ENCODE data around the gene GH1. TPM values are rescaled to one million over a fixed set of nuclear protein-coding genes. Genes with fewer than 3 reads are reported as not detected.
A peak's percentile ranks its signal among the peaks of the same experiment; 100 is the strongest.

GH1 gene
- total and polyA plus RNA-seq, 2 of the 13 experiments (the other 11 are each of a cell fraction or from before 2014, with no cell fraction given): not detected

- Histone ChIP-seq H3K27me3 (ENCODE audit: control insufficient read depth in 1 of 2, insufficient read depth in 2 of 2, low read length in 2 of 2) (peaks cover 0 to 33% of the 10 kb centered on the region in 2 experiments; a peak in 3 of 5 replicates), H3K36me3 (replicated peaks in 1 of 2; ENCODE audit: control insufficient read depth in 1 of 2, insufficient read depth in 2 of 2, low read length in 2 of 2) (no peaks in the 10 kb centered on the region), H3K4me1 (ENCODE audit: insufficient read depth, low read length) (peaks cover 17% of the 10 kb centered on the region), H3K9ac (ENCODE audit: insufficient read depth, low read depth, low read length) (no peak overlapping the region), H3K4me3 (replicated peaks in 1 of 3; ENCODE audit: insufficient read depth in 1 of 3, low read depth in 2 of 3, low read length in 3 of 3) (no peak overlapping the region), H3K27ac (ENCODE audit: extremely low read length, insufficient read depth, low read length) (no peak overlapping the region), H2AFZ (ENCODE audit: low read length) (no peak overlapping the region), H3K79me2 (ENCODE audit: insufficient read depth, low read length) (no peaks in the 10 kb centered on the region), H4K20me1 (ENCODE audit: insufficient read depth, low read length) (no peaks in the 10 kb centered on the region), H3K4me2 (ENCODE audit: low read depth, low read length) (no peak overlapping the region), H3K9me3 (ENCODE audit: low read length) (no peaks in the 10 kb centered on the region)
- ATAC-seq (no peak), DNase-seq (ENCODE audit: low spot score) (no peak), FAIRE-seq (no peak)
- TF ChIP-seq NFE2L2 (IDR thresholded peaks at IDR 0.05; ENCODE audit: low read length): peak; percentile 42; the same call in 1 of the 2 replicates
- no peak for TF ChIP-seq ZNF724P (CRISPR knock-in tag; IDR thresholded peaks at IDR 0.05; ENCODE audit: borderline replicate concordance)
- TF ChIP-seq ZNF629 (CRISPR knock-in tag; conservative IDR thresholded peaks at IDR 0.05): peak; percentile 37; the same call in 1 of the 2 replicates
- 51% methylated on average over 13 of the region's 21 CpGs for WGBS (ENCODE audit: low lambda C conversion rate)
- POLR2A ChIA-PET: no interaction called here
- intact Hi-C loops (cut with micrococcal nuclease; ENCODE audit: unreplicated experiment): no loop called here
- CTCF ChIA-PET (ENCODE audit: low intra/inter-chr PET ratio, low total read pairs): no interaction called here
- in situ Hi-C loops (cut with HindIII; ENCODE audit: extremely low pct_ligation_motif_present, low pct_unique_long_range_greater_than_20kb): no loop called here
- no TSS peak for BruUV-seq (replicated peaks)
These were observed 23.8 kb upstream of the GH1 start for GRCh38 chr17:63942309-63942985.

GRCh38 chr17:63941751-63942150, 23.1 kb upstream of the GH1 start:
- intact Hi-C loops (cut with micrococcal nuclease; ENCODE audit: unreplicated experiment) (no loop called here), in situ Hi-C loops (cut with HindIII; ENCODE audit: extremely low pct_ligation_motif_present, low pct_unique_long_range_greater_than_20kb) (no loop called here)
- WGBS (ENCODE audit: low lambda C conversion rate): 56% methylated on average over 23 of the region's 23 CpGs
- no peak for DNase-seq (ENCODE audit: low spot score)
- ATAC-seq: no peak
- ChIA-PET CTCF (ENCODE audit: low intra/inter-chr PET ratio, low total read pairs) (no interaction called here), POLR2A (no interaction called here)
- Histone ChIP-seq H3K79me2 (ENCODE audit: insufficient read depth, low read length) (no peaks in the 10 kb centered on the region), H3K9ac (ENCODE audit: insufficient read depth, low read depth, low read length) (no peak overlapping the region), H3K4me2 (ENCODE audit: low read depth, low read length) (no peak overlapping the region), H3K9me3 (ENCODE audit: low read length) (no peaks in the 10 kb centered on the region), H3K27me3 (ENCODE audit: control insufficient read depth in 1 of 2, insufficient read depth in 2 of 2, low read length in 2 of 2) (peaks cover 0 to 38% of the 10 kb centered on the region in 2 experiments; a peak in 3 of 5 replicates), H3K4me3 (replicated peaks in 1 of 3; ENCODE audit: insufficient read depth in 1 of 3, low read depth in 2 of 3, low read length in 3 of 3) (no peak overlapping the region), H3K36me3 (replicated peaks in 1 of 2; ENCODE audit: control insufficient read depth in 1 of 2, insufficient read depth in 2 of 2, low read length in 2 of 2) (no peaks in the 10 kb centered on the region), H4K20me1 (ENCODE audit: insufficient read depth, low read length) (no peaks in the 10 kb centered on the region), H3K4me1 (ENCODE audit: insufficient read depth, low read length) (peaks cover 17% of the 10 kb centered on the region), H3K27ac (ENCODE audit: extremely low read length, insufficient read depth, low read length) (no peak overlapping the region), H2AFZ (ENCODE audit: low read length) (no peak overlapping the region)
- no peak for FAIRE-seq
- no TSS peak for BruUV-seq (replicated peaks)
- no peak for TF ChIP-seq HDAC6 (IDR thresholded peaks at IDR 0.05; ENCODE audit: low read depth, low read length)
- no peak for TF ChIP-seq ZKSCAN5 (CRISPR knock-in tag; IDR thresholded peaks at IDR 0.05)
- TF ChIP-seq ZNF30 (CRISPR knock-in tag; IDR thresholded peaks at IDR 0.05): no peak
- TF ChIP-seq ZFP37 (CRISPR knock-in tag; IDR thresholded peaks at IDR 0.05; ENCODE audit: borderline replicate concordance): no peak
- TF ChIP-seq IRF2 (CRISPR knock-in tag; IDR thresholded peaks at IDR 0.05): no peak
- TF ChIP-seq ZNF446 (CRISPR knock-in tag; IDR thresholded peaks at IDR 0.05): no peak
- no peak for TF ChIP-seq U2AF1 (optimal IDR thresholded peaks at IDR 0.05; ENCODE audit: low read depth, low read length)
- TF ChIP-seq ZNF407 (CRISPR knock-in tag; IDR thresholded peaks at IDR 0.05; ENCODE audit: not compliant biosample characterization): no peak

All from HepG2 (cell line).